ENCODE results near the gene HTR7.

Gene HTR7

DNA sequence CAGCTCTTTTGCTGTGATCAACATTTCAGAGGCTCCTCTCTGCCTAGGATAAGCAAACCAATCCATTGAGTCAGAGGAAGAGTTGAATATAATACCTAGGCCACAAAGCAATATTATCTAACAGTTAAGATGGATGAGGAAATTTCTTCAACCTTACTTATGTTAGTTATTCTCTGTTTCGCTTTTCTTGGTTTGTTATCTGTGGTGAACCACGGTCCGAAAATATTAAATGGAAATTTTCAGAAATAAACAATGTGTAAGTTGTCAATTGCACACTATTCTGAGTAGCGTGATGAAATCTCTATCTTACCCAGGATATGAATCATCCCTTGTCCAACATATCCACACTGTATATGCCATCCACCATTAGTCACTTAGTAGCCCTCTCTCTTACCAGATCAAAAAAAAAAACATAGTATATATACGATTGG lies 1.5 kb upstream of the HTR7 start:
- no peaks in the 10 kb centered on the region for H3K9me3 ChIP-seq (ENCODE audit: control insufficient read depth, low read length)
- peaks cover 44% of the 10 kb centered on the region for H3K27me3 ChIP-seq (ENCODE audit: control insufficient read depth, insufficient read depth, low read length, poor library complexity, severe bottlenecking)
- H3K4me3 ChIP-seq (ENCODE audit: insufficient read depth, low read depth, low read length), result no peak overlapping the region
- no peaks in the 10 kb centered on the region for H3K36me3 ChIP-seq (ENCODE audit: control insufficient read depth, insufficient read depth, low read length)
- H3K4me1 ChIP-seq (ENCODE audit: control insufficient read depth, insufficient read depth, low read length), result no peaks in the 10 kb centered on the region
- H3K27ac ChIP-seq (ENCODE audit: insufficient read depth, low read depth, low read length, poor library complexity, severe bottlenecking), result no peak overlapping the region
- WGBS, 2 experiments, result 90 to 93% methylated on average over 2 to 5 of the region's 5 CpGs

DNA sequence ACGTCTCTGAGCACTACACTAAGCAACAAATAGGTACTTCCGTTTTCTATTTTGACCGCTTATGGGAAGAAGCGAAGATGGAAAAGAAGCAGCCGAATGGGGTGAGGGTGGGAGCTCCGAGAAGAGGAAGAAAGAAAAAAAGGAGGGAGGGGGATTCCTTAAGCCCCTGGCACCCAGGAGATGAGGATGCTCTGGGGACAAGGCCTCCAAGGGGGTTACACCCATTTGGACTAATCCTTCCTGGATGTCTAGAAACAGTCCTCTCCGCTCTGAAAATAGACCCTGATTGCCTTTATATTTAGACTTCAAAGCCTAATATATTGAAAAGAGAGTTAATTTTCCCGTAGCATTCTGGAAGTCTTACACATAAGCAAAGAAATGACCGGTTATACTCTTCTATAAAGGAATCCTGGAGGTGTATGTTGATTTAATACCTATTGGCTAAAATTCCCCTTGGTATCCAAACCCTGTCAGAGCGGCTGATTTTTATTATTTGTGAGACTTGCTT lies 676 bp upstream of the HTR7 start:
- no peaks in the 10 kb centered on the region for H3K36me3 ChIP-seq (ENCODE audit: control insufficient read depth, insufficient read depth, low read length)
- no peak overlapping the region for H3K27ac ChIP-seq (ENCODE audit: insufficient read depth, low read depth, low read length, poor library complexity, severe bottlenecking)
- peaks cover 44% of the 10 kb centered on the region for H3K27me3 ChIP-seq (ENCODE audit: control insufficient read depth, insufficient read depth, low read length, poor library complexity, severe bottlenecking)
- H3K9me3 ChIP-seq (ENCODE audit: control insufficient read depth, low read length), result no peaks in the 10 kb centered on the region
- 32 to 37% methylated on average over 7 to 10 of the region's 10 CpGs for WGBS, 2 experiments
- H3K4me1 ChIP-seq (ENCODE audit: control insufficient read depth, insufficient read depth, low read length), result no peaks in the 10 kb centered on the region
- peak overlapping the region; percentile 52 for H3K4me3 ChIP-seq (ENCODE audit: insufficient read depth, low read depth, low read length)

DNA sequence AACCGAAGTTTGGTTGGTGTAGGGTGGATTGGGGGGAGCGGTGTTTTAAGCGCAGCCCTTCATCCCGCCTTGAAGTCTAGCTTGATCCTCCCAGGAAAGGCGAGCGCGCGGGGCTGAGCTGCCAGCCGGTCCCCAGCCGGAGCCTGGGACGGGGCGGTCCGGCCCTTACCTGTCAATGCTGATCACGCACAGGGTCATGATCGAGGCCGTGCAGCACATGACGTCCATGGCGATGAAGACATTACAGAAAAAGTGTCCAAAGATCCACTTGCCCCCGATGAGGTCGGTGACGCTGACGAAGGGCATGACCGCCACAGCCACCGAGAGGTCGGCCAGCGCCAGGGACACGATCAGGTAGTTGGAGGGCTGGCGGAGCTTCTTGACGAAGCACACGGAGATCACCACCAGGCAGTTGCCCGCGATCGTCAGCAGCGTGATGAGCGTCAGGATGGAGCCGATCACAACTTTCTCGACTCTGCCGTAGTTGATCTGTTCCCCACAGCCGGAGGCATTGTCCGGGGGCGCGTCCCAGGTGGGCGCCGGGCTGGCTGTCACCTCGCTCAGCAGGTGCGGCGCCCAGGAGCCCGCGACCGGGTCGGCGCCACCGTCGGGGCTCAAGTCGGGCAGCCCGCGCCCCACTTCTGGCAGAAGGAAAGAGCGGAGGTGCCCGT lies 740 bp downstream of the HTR7 start:
- WGBS, 2 experiments, result 3 to 4% methylated on average over 59 of the region's 59 CpGs

DNA sequence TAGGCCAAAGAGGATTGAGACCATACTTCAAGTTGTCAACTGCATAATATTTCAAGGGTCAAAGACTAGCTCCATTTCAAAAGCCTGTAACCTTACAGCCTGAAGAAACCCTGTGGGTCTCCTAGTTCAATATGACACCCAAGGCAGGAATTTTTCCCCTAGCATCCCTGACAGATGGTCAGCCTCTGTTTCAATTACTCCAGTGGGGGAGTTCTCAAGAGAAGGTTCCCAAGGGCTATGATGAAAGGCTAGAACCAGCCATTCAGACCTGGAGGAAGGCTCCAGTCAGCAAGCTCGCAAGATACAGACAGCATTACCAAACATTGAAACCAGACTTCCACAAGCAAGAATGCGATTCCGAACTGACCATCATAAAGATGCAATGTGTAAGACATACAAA lies 1.6 kb downstream of the HTR7 start:
- Histone ChIP-seq H3K9me3 (ENCODE audit: control insufficient read depth, low read length) (no peaks in the 10 kb centered on the region), H3K36me3 (ENCODE audit: control insufficient read depth, insufficient read depth, low read length) (no peaks in the 10 kb centered on the region), H3K27me3 (ENCODE audit: control insufficient read depth, insufficient read depth, low read length, poor library complexity, severe bottlenecking) (peaks cover 44% of the 10 kb centered on the region), H3K27ac (ENCODE audit: insufficient read depth, low read depth, low read length, poor library complexity, severe bottlenecking) (no peak overlapping the region), H3K4me3 (ENCODE audit: insufficient read depth, low read depth, low read length) (no peak overlapping the region), H3K4me1 (ENCODE audit: control insufficient read depth, insufficient read depth, low read length) (no peaks in the 10 kb centered on the region)
- 51 to 62% methylated on average over 3 of the region's 3 CpGs for WGBS, 2 experiments

More for the DNA sequence above, 740 bp downstream of the HTR7 start:
- Histone ChIP-seq H3K27ac (ENCODE audit: insufficient read depth, low read depth, low read length, poor library complexity, severe bottlenecking) (no peak overlapping the region), H3K9me3 (ENCODE audit: control insufficient read depth, low read length) (no peaks in the 10 kb centered on the region), H3K4me1 (ENCODE audit: control insufficient read depth, insufficient read depth, low read length) (no peaks in the 10 kb centered on the region), H3K36me3 (ENCODE audit: control insufficient read depth, insufficient read depth, low read length) (no peaks in the 10 kb centered on the region), H3K4me3 (ENCODE audit: insufficient read depth, low read depth, low read length) (peak overlapping the region; percentile 52), H3K27me3 (ENCODE audit: control insufficient read depth, insufficient read depth, low read length, poor library complexity, severe bottlenecking) (peaks cover 44% of the 10 kb centered on the region)

DNA sequence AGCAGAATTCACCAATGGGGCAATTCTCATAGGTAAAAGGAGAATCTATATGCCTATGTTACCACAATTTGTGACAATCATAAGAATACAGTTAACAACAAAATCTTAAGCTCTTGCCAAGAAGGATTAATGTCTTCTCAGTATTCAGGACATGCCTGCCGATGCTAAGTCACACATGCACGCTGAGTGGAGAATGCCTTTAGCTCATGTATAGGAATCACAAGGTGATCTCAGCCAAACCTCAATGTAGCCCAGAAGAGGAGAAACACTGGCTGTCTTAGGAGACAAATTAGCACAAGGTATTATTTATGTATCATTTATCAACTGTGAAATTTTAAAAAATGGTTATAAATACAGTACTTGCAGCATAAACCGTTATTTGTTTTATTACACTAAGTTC lies 2.7 kb downstream of the HTR7 start:
- Histone ChIP-seq H3K4me3 (ENCODE audit: insufficient read depth, low read depth, low read length) (no peak overlapping the region), H3K27ac (ENCODE audit: insufficient read depth, low read depth, low read length, poor library complexity, severe bottlenecking) (no peak overlapping the region), H3K36me3 (ENCODE audit: control insufficient read depth, insufficient read depth, low read length) (no peaks in the 10 kb centered on the region), H3K9me3 (ENCODE audit: control insufficient read depth, low read length) (no peaks in the 10 kb centered on the region), H3K27me3 (ENCODE audit: control insufficient read depth, insufficient read depth, low read length, poor library complexity, severe bottlenecking) (peaks cover 44% of the 10 kb centered on the region), H3K4me1 (ENCODE audit: control insufficient read depth, insufficient read depth, low read length) (no peaks in the 10 kb centered on the region)
- WGBS, 2 experiments, result 50 to 62% methylated on average over 2 to 3 of the region's 3 CpGs

DNA sequence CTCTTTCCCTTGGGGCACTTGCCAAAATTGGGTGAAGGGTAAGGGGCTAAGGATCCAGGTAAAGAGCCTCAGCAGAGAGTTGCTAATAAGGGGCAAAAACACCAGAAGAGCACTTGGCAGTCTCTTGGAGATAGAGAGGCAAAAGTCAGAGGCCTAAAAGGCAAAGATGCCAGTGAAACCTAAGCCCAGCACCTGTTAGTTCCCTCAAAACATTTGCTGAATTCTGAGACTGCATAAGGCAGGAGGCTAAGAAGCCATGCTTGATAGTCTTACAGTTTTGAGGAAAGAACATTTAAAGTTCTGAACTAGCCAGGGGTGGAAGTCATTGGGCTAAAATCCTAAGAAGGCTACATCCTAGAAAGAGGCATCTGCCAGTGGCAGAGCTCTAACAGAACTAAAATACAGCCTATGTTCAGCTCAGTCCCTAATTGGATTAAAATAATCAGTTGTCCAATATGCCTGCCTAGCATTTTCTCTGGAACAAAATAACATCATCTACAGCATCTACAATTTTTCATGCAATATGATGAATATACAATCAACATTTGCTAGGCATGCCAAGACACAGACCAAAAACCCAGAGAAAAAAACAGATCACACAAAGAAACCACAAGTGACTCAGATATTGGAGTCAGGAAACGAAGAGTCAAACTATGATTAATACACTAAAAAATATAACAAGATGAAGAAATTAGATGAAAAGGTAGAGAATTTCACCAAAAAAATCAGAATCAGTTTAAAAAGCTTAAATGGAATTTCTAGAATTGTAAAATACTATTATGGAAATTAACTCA lies 7.7 kb downstream of the HTR7 start:
- H3K27ac ChIP-seq (ENCODE audit: insufficient read depth, low read depth, low read length, poor library complexity, severe bottlenecking), result no peak overlapping the region
- no peaks in the 10 kb centered on the region for H3K9me3 ChIP-seq (ENCODE audit: control insufficient read depth, low read length)
- H3K27me3 ChIP-seq (ENCODE audit: control insufficient read depth, insufficient read depth, low read length, poor library complexity, severe bottlenecking), result peaks cover 3% of the 10 kb centered on the region
- no peaks in the 10 kb centered on the region for H3K36me3 ChIP-seq (ENCODE audit: control insufficient read depth, insufficient read depth, low read length)
- no peak overlapping the region for H3K4me3 ChIP-seq (ENCODE audit: insufficient read depth, low read depth, low read length)
- H3K4me1 ChIP-seq (ENCODE audit: control insufficient read depth, insufficient read depth, low read length), result no peaks in the 10 kb centered on the region
- no CpG with 5 or more reads among the region's 1 CpG for WGBS, 2 experiments

- no peak overlapping the region for H3K27ac ChIP-seq (ENCODE audit: insufficient read depth, low read depth, low read length, poor library complexity, severe bottlenecking)
- H3K36me3 ChIP-seq (ENCODE audit: control insufficient read depth, insufficient read depth, low read length), result no peaks in the 10 kb centered on the region
- H3K4me1 ChIP-seq (ENCODE audit: control insufficient read depth, insufficient read depth, low read length), result no peaks in the 10 kb centered on the region
- no peaks in the 10 kb centered on the region for H3K9me3 ChIP-seq (ENCODE audit: control insufficient read depth, low read length)
- no peaks in the 10 kb centered on the region for H3K27me3 ChIP-seq (ENCODE audit: control insufficient read depth, insufficient read depth, low read length, poor library complexity, severe bottlenecking)
- no peak overlapping the region for H3K4me3 ChIP-seq (ENCODE audit: insufficient read depth, low read depth, low read length)
- WGBS, 2 experiments, result 91 to 95% methylated on average over 1 of the region's 1 CpG
Observed at GRCh38 chr10:90847436-90847835, 10.4 kb downstream of the HTR7 start.

GRCh38 chr10:90846746-90847145 lies 11.1 kb downstream of the HTR7 start:
- no peaks in the 10 kb centered on the region for H3K4me1 ChIP-seq (ENCODE audit: control insufficient read depth, insufficient read depth, low read length)
- H3K27ac ChIP-seq (ENCODE audit: insufficient read depth, low read depth, low read length, poor library complexity, severe bottlenecking), result no peak overlapping the region
- H3K4me3 ChIP-seq (ENCODE audit: insufficient read depth, low read depth, low read length), result no peak overlapping the region
- 81 to 86% methylated on average over 1 of the region's 1 CpG for WGBS, 2 experiments
- H3K9me3 ChIP-seq (ENCODE audit: control insufficient read depth, low read length), result no peaks in the 10 kb centered on the region
- no peaks in the 10 kb centered on the region for H3K27me3 ChIP-seq (ENCODE audit: control insufficient read depth, insufficient read depth, low read length, poor library complexity, severe bottlenecking)
- H3K36me3 ChIP-seq (ENCODE audit: control insufficient read depth, insufficient read depth, low read length), result no peaks in the 10 kb centered on the region

- WGBS, 2 experiments, result 85 to 93% methylated on average over 3 of the region's 3 CpGs
- Histone ChIP-seq H3K9me3 (ENCODE audit: control insufficient read depth, low read length) (no peaks in the 10 kb centered on the region), H3K4me3 (ENCODE audit: insufficient read depth, low read depth, low read length) (no peak overlapping the region), H3K4me1 (ENCODE audit: control insufficient read depth, insufficient read depth, low read length) (no peaks in the 10 kb centered on the region), H3K36me3 (ENCODE audit: control insufficient read depth, insufficient read depth, low read length) (no peaks in the 10 kb centered on the region), H3K27ac (ENCODE audit: insufficient read depth, low read depth, low read length, poor library complexity, severe bottlenecking) (no peak overlapping the region), H3K27me3 (ENCODE audit: control insufficient read depth, insufficient read depth, low read length, poor library complexity, severe bottlenecking) (no peaks in the 10 kb centered on the region)
Observed at GRCh38 chr10:90845726-90846125, 12.1 kb downstream of the HTR7 start.

- Histone ChIP-seq H3K4me3 (ENCODE audit: insufficient read depth, low read depth, low read length) (no peak overlapping the region), H3K4me1 (ENCODE audit: control insufficient read depth, insufficient read depth, low read length) (no peaks in the 10 kb centered on the region), H3K27me3 (ENCODE audit: control insufficient read depth, insufficient read depth, low read length, poor library complexity, severe bottlenecking) (no peaks in the 10 kb centered on the region), H3K36me3 (ENCODE audit: control insufficient read depth, insufficient read depth, low read length) (no peaks in the 10 kb centered on the region), H3K27ac (ENCODE audit: insufficient read depth, low read depth, low read length, poor library complexity, severe bottlenecking) (no peak overlapping the region), H3K9me3 (ENCODE audit: control insufficient read depth, low read length) (no peaks in the 10 kb centered on the region)
- WGBS, 2 experiments, result 93 to 96% methylated on average over 1 of the region's 1 CpG
Observed at GRCh38 chr10:90842725-90843124, 15.1 kb downstream of the HTR7 start.

Data from ectodermal cell (in vitro differentiated cells).